AG08395 (cell line): Measurements from ENCODE around the gene SMAD9.
"Not testable (repeated sequence)": the region's sequence is repeated elsewhere in the genome, so short reads cannot be mapped to it uniquely, and the experiment has no call there.

Source experiments
- DNase-seq: peaks from one replicate; pipeline ENCODE4 v3.0.0; 2012; ENCODE audit warnings: mixed read lengths, low spot score

SMAD9 gene

DNA sequence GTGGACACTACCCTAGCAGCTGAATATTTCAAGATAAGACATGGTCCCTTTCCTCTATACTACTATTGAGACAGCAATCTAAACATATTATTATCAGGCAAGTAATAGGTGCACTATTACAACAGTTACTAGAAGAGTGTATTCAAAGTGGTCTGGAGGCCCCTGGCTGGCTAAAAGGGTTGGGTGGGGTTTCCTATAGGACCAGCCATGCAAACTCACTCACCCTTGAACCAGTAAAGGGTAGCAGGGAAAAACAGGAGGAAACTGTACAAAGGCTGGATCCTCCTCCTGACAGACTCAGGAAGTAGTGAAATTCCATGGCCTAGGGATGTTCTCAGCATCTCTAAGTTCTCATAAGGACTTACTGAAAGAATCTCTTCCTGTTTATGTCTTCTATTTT, 7.7 kb downstream of the SMAD9 start:
- DNase-seq: no peak

DNA sequence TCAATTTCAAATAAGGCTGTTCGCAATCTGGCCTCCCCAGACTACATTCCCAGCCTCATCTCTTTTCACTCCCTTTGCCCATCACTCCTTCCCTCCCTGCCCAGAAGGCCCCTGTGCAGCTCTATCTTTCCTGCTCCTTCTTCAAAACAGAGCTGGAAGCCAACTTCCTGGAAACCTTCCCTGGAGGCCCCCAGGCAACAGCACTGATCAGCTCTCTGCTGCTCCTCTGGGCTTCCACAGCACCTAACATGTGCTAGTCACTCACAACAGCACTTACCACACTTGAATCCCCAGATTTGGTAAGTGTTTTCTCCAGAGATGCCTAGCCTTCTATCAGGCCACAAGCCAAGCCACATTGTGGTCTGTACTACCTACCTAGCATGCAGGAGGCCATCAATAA, 9.5 kb downstream of the SMAD9 start:
- no peak for DNase-seq

DNA sequence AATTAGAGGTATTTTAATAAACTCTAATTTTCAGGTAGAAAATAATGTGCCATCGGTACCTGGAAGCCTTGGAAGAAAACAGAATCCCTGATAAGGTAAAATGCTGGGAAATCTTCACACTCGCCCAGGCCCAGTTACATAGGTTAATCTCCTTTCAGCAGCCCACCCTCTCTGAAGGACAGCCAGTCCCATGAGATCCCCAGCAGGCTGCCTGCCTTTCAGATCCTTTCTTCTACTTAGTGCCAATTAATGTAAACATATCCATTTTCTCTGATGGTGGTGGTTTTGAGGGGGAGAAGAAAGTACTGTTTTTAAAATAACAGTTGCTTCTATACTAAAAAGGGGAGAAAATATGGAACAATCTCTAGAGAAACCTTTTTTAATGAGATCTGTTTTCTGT, 12.2 kb downstream of the SMAD9 start:
- DNase-seq: no peak

DNA sequence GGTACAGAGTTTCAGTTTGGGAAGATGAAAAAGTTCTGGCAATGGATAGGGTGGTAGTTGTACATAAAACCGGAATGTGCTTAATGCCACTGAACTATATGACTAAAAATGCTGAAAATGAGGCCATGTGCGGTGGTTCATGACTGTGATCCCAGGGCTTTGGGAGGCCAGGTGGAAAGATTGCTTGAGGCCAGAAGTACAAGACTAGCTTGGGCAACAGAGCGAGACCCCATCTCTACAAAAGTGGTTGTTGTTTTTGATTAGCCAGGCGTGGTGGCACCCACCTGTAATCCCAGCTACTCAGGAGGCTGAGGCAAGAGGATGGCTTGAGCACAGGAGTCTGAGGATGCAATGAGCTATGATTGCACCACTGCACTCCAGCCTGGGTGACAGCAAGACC, 12.8 kb downstream of the SMAD9 start:
- no peak for DNase-seq

DNA sequence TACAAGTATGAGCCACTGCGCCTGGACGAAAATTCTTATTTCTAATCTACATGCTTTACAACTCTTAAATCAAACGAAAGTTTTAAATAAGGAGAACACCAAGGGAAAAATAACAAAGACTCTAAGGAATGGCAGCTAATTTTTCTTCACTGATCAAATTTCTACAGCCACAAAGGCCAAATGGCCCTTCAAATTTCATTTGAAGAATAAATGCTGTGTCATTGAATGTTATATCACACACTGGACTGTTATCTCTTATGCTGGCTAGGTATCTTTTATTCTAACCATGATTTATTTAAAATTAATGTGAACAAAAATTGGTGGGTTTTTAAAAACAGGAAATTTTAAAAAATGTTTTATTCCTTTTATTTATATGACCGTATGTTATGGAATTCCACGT, 14.1 kb downstream of the SMAD9 start:
- no peak for DNase-seq

DNA sequence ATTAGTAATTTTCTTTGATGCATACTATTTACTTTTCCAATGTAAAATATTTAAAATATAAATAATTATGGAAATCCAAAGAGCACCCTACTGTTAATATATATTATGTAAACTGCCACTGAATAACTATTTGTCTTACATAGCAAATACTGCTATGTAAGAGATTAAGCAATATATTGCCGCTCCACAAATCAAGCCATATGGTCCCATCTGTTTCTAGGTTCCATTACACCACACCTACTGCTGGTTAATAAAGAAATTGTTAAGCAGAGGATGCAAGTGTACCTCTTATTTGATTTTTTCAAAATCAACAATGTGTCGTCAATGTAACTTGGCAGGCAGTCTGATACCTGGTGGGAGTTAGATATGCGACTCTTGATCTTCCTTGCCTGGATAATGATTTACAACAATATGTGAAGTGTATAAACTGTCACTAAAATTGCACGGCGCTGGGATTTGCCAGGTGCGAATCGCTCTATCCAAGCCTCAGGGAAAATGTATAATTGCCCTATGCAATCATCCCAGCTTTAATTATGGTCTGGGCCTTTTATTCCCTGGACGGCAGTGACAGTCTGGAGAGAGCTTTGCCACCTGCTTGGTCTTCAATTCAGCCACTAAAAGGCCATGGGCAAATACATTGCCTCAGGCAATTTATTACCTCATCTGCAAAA, 16.0 kb downstream of the SMAD9 start:
- DNase-seq: no peak

DNA sequence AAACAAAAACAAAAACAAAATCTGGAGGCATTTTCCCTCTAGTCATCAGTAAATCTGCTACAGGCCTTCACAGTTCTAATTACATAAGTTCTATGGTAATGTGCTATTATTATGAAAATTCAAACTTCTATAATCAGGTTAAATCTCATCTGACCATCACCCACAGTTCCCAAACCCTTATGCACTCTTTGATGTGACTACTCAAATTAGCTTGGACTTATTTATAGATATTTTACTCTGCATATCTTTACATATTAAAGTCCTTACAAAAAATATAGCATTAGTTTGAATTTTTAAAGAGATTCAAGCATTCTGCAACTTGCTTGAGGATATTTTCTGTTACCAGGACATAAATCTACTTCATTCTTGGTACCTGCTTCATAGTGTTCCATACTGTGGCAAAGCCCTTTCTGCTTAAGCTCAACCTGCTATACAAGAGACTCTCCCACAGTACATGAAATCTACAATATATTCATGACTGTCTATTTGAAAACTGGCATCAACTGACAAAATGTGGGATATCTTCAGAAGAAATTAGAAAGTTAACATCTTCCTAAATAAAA, 22.9 kb downstream of the SMAD9 start:
- no peak for DNase-seq

DNA sequence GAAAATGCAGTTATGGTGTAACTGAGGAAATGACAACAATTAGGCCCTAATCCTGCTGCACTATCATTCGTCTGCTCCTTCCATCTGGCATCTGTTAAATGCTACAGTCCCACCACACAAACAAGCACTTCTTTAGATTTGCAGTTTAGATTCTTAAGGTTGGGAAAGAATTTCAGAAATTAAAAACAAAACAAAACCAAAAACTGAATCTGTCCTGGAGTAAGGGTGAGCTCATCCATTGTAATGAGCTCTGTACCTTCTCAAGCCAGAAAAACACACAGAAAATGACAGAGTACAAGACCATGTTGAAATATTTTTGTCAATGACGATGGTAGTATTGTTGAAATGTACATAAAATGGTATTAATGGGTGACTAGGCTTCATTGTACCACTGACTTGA, 28.3 kb downstream of the SMAD9 start:
- peak; percentile 68 for DNase-seq

DNA sequence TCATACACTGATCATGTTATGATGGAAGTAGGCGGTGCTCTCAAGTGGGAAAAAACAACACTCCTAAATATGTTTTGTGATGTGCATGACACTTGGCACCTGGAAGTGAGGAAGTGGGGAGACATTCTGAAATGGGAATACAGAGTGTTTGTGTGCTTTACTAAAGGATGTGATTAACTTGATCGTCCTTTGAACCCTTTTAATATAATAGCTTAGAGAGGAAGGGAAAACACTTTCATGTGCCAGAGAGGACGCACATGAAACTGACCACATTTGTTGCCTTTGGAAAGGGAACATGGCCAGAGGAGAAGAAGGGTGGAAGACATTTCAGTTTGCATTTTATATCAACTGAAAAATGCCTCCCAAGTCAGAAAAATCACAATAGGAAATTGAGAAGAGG, 31.4 kb downstream of the SMAD9 start:
- no peak for DNase-seq

DNA sequence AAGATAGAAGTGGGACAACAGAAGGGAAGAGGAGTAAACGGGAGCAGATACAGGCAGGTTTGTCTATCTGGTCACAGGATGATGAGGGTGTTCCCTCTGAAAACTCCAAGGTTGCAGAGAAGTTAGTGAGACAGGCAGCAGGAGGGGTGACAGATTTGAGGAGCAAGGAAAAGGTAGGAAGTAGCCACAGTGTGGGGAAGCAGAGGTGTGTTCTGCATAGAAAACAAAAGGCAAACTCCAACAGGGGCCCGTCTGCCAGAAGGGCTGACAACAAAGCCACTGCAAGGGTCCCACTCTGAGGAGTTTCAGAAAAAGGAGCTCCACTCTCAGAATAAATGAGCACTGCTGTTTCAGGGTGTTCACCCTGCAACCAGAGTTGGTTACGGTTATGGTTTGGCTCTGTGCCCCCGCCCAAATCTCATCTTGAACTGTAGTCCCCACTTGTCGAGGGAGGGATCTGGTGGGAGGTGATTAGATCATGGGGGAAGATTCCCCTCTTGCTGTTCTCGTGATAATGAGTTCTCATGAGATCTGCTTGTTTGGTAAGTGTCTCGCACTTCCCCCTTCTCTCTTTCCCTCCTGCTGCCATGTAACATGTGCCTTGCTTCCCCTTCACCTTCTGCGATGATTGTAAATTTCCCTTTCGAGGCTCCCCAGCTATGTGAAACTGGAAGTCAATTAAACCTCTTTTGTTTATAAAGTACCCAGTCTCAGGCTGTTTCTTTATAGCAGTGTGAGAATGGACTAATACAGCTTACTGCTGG, 32.1 kb downstream of the SMAD9 start:
- DNase-seq: no peak

DNA sequence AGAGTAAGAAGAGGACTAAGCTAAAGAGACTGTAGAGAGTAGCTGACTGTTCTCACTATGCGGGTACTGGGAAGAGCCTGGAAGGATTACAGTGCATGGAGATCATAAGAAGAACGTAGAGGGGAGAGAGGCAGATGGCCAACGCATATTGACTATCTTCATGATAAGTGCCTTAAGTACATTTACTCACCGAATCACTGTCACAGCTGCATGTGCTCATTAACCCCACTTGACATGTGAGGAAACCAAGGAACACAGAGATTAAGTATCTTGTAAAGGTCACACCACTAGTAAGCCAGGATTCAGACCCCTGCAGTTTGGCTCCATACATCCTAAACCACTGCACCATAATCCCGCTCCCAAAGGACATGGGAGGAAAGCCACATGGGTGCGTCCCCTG, 34.1 kb downstream of the SMAD9 start:
- DNase-seq: no peak

DNA sequence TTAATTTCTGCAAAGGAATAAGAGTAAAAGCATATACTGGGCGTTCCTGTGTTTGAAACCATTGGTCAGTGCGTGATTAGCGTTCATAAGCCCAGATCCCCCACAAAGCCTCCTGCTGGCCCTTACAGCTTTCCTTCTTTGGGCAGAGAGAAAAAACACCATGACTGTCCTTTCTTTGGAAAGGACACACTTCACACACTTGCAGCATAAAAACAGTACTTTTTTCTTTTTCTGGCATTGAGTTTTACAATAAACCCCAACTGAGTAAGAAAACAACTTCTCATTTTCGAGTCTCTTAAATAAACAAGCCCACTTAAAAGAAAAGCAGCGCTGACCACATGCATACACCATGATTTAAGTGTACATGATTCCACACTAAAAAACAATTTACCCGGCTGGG, 35.8 kb downstream of the SMAD9 start:
- DNase-seq: no peak

DNA sequence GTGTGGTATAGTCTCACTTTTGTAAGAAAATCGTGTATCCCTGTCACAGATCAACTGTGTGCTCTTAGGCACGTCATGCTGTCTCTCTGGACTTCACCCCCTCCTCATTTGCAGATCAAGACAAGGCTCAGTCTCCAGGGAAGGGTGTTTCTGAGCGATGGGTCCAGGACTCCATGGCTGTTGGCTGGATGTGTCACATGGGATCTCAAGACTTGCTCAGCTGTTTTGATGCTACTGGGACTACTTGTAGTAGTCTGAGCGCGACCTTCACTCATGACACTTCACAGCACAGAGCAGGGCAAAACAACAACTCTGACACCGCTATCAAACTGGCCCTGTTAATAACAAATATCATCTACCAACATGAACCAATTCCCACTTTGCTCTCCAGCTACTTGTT, 36.2 kb downstream of the SMAD9 start:
- DNase-seq: no peak

DNA sequence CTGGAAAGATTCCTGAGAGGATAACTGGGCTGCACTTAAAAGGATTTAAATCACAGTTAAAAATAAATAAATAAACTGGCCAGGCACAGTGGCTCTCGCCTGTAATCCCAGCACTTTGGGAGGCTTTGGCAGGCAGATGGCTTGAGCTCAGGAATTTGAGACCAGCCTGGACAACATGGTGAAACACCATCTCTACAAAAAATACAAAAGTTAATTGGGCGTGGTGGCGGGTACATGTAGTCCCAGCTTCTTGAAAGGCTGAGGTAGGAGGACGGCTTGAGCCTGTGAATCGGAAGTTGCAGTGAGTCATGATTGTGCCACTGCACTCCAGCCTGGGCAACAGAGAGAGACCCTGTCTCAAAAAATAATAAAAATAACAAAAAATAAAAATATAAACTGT, 36.6 kb downstream of the SMAD9 start:
- not testable (repeated sequence) for DNase-seq

DNA sequence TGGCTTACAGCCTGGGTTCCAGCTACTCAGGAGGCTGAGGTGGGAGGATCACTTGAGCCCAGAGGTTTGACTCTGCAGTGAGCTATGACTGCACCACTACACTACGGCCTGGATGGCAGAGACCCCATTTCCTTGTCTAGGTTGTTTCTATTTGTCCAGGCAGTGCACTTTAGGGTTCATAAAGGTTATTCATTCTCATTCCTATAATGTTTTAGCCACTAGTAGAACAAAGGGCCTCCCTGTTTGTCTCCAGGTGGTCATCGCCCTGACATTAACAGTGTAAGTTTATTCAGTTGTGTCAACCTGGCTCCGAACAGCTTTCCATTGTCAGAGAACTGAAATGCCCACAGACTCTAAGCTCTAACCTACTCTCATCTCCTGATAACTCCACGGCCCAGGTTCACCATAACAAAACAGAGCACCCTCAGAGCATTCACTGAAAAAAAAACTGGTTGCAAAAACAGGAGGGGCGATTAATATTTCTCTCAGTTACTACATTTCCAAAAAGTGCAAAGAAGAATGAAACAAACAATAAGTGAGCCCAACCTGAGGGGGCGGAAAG, 37.1 kb downstream of the SMAD9 start:
- DNase-seq: no peak

DNA sequence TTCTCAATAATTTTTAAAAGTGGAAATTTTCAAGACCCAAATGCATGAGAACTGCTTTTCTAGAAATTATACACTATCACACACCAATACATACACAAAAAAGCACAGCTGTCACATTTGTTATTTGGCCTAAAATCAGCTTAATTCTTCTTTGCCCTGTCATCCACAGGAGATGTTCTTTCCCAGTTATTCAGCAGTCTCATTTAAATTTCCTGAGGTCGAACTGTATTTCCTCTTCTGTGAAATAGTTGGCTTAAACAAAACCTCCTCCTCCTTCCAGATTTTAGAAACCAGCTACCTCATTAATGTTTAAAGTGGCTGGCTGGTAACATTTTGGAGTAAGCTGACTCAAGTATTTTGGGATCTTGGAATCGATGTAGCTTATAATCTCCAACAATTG, 39.1 kb downstream of the SMAD9 start:
- DNase-seq: peak; percentile 24

DNA sequence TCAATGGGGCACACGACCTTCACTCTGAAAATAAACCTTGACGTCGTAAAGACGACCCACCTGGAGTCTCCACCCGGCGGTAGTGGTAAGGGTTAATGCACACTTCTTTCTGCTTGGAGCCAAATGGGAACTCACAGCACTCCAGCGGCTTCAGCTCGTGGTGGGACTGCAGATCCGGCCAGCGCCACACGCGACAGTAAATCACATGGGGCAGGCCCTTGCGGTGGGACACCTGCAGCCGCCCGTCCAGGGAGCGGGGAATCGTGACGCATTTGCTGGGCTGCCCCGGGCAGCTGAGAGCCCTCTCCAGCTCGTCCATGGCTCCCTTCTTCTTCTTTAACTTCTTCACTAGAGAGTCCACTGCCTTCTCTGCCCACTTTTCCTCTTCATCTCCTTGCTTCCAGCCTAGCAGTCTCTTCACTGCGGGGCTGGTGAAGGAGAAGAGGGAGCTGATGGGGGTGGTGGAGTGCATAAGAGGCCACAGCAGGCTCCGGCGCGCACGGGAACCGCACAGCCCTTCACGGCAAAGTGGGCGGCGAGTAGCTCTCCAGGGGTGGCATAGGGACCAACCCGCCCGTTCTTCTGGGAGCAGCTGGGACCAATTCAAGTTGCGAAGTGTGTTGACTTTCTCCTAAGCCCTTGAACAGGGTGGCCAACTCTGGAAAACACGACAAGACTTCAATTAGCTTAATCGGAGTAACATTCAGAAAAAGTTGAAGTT, 40.7 kb downstream of the SMAD9 start:
- no peak for DNase-seq

DNA sequence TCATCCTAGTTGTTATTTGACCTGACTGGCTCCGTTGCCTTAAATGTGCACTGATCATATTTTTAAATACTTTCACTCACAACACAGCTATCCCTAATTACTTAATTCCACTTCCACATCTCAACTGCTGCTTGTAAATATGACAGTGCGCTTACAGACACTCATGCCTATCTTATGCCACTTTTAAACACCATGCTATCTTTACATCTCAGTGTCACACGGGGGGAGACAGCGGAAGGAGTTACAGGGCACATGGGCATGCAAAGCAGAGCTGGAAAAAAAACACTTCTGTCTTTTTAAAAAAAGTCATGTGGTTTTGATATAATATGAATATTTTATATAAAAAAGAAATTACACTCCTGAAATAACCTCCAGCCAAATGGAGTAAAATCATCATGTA, 44.1 kb downstream of the SMAD9 start:
- DNase-seq: no peak

DNA sequence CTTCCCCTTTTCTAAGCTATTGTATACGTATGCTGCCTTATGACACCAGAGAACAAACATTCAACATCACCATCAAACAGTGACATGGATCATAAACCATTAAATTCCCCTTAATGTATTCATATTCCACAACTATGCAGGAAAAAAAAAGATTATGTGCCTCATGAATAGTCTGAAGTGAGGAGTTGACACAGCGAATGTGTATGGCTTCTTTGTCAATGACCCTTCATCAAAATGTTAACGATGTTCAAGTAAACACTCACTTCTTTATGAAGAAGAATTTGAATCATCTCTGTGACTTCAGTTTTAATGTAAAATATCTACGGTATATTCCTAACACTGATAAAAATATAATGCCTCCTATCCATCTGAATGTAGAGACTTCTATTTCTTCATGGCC, 44.6 kb downstream of the SMAD9 start:
- DNase-seq: no peak

DNA sequence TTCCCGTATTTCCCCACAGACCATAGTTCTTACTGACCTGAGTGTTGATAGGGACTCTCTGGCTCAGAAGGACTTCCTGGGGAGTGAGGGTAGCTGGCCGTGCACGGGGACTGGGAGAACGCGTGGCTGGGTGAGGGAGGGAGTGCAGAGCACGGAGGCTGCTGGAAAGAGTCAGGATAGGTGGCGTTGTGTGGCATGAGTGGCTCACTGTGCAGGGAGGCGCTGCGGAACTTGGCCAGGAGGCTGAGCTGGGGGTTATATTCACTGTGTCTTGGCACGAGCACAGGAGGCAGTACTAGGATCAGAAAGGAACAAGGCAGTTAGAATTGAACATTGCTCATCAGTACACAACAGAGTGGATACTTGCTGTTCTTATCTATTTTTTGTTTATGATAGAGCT, 47.4 kb downstream of the SMAD9 start:
- no peak for DNase-seq

DNA sequence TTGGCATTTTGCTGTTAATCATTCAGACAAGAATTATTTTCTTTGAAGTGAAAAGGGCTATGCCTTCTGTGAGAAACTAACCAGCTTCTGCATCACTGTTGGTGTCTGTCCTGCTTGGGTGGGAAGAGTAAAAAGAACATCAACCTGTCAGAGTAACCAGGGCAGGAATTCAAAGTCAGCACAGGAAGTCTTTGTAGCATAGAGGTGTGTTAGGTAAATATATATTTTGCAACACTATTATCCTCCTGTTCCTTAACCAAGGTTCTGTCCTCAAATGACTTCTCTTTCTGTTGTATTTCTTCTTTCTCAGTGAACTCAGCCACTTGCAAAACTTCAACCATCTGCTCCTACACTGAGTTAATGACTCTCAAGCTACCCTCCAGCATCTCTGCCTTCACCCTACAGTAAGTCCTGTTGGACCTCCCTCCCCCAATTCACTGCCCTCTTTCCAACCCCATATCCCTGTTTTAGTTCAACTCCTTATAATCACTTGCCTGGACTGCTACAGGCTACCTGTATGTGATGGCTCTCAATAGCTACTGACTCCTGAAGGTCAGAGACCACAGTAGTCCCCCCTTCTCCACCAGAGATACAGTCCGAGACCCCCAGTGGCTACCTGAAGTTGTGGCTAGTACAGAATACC, 49.9 kb downstream of the SMAD9 start:
- no peak for DNase-seq

DNA sequence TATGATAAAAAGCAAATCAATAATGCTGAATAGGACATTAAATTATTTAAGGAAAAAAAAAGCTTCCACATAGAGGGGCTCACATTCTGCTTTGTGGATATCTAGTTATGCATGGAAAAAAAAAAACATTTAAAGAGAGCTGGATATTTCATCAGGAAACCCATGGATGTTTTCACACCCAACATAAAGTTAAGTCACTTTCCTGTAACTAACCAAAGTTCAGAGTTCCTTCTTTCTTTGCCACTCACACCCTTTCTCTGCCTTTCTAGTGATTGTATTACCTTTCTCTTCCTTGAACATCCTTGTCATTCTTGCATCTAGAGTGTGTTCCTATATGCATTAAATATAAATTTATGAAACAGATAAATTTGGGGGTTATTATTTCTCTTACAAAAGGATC, 53.8 kb downstream of the SMAD9 start:
- no peak for DNase-seq
